HCT116 (cell line): ENCODE data around the gene ATP6V0A1. TPM values are rescaled to one million over a fixed set of nuclear protein-coding genes. Genes with fewer than 3 reads are reported as not detected.

Experiments
- ATAC-seq: fragments of 200-7000 bp; cut with Tn5 transposase; 2 replicates; pipeline ENCODE4 v1.9.1; 2020; ENCODE audit warnings: mild to moderate bottlenecking, moderate library complexity
- BruUV-seq: library from RNA; stranded (reverse); fragments of 400-500 nt; replicated peaks from 2 replicates; lab custom pipeline; 2021; lab: Mats Ljungman, UMichigan
- CTCF ChIA-PET: fragments of 300-600 bp; sonication (Branson Sonifier 250); formaldehyde crosslinking; loops from one replicate; lab custom pipeline; 2021; ENCODE audit warnings: antibody characterized with exemption; lab: Charles Lee
- POLR2A ChIA-PET: fragments of 300-600, 350-600 bp; sonication (Branson Sonifier 250); formaldehyde crosslinking; loops from one replicate; lab custom pipeline; 2021; ENCODE audit warnings: antibody characterized with exemption; lab: Charles Lee
- RAD21 ChIA-PET, 2 experiments: fragments of 300-600 bp; sonication (Branson Sonifier 250); formaldehyde crosslinking; loops; one replicate each; lab custom pipeline; 2023; ENCODE audit warnings: low total read pairs in 2 of 2; ENCODE audit not compliant: uncharacterized antibody in 2 of 2, unreplicated experiment in 2 of 2, low non-redundant PET in 1 of 2; lab: Charles Lee
- DNase-seq: peaks from one replicate; pipeline ENCODE4 v3.0.0-alpha.2; 2010; ENCODE audit warnings: low read depth, low spot score
- H2AFZ ChIP-seq: fragments of 200-600 bp; shearing (Covaris generic), sonication (generic); 2 replicates; pipeline ENCODE4 v1.6.1; 2017; ENCODE audit warnings: low read depth, mixed run types, mixed read lengths, antibody characterized with exemption, low read length; ENCODE audit not compliant: poor library complexity, severe bottlenecking
- H3K27ac ChIP-seq: 2 replicates; pipeline ENCODE4 v1.5.1; 2012; ENCODE audit warnings: low read depth, low read length
- H3K27me3 ChIP-seq: fragments of 200-600 bp; sonication (generic); 2 replicates; pipeline ENCODE4 v1.6.1; 2016; ENCODE audit warnings: mixed run types, low read length, mixed read lengths; ENCODE audit not compliant: insufficient read depth
- H3K36me3 ChIP-seq, 2 experiments: fragments of 200-500 bp in 1 of 2; fragments of 200-600 bp in 1 of 2; sonication (Bioruptor generic) in 1 of 2; sonication (generic) in 1 of 2; 2 replicates each; pipeline versions ENCODE4 v1.5.1 to v1.6.1; 2014 to 2016; ENCODE audit warnings: low read length in 2 of 2, inconsistent platforms in 1 of 2, mixed read lengths in 1 of 2, mixed run types in 1 of 2; ENCODE audit not compliant: insufficient read depth in 2 of 2, control insufficient read depth in 1 of 2
- H3K4me1 ChIP-seq, 2 experiments: fragments of 200-600 bp in 1 of 2; sonication (generic) in 1 of 2; 2 replicates each; pipeline versions ENCODE4 v1.5.1 to v1.6.1; 2012 to 2017; ENCODE audit warnings: low read length in 2 of 2, inconsistent platforms in 1 of 2, mild to moderate bottlenecking in 1 of 2, mixed read lengths in 1 of 2, mixed run types in 1 of 2, moderate library complexity in 1 of 2; ENCODE audit not compliant: insufficient read depth in 2 of 2, control insufficient read depth in 1 of 2
- H3K4me2 ChIP-seq: fragments of 200-600 bp; sonication (generic); 2 replicates; pipeline ENCODE4 v1.6.1; 2017; ENCODE audit warnings: mixed run types, low read length, mixed read lengths
- H3K4me3 ChIP-seq, 2 experiments: fragments of 200-600 bp in 1 of 2; sonication (generic) in 1 of 2; replicated peaks in 1 of 2; 2 replicates each; pipeline ENCODE4 v1.5.1; 2011 to 2016; ENCODE audit warnings: low read length in 2 of 2, control low read depth in 1 of 2, low read depth in 1 of 2, mild to moderate bottlenecking in 1 of 2, mixed read lengths in 1 of 2, mixed run types in 1 of 2
- H3K79me2 ChIP-seq: fragments of 200-600 bp; sonication (generic); 2 replicates; pipeline ENCODE4 v1.6.1; 2017; ENCODE audit warnings: mild to moderate bottlenecking, mixed run types, low read length, moderate library complexity, mixed read lengths; ENCODE audit not compliant: insufficient read depth
- H3K9ac ChIP-seq: fragments of 200-600 bp; sonication (generic); 2 replicates; pipeline ENCODE4 v1.6.1; 2016; ENCODE audit warnings: low read length, mixed read lengths
- H3K9me2 ChIP-seq: fragments of 200-600 bp; sonication (generic), shearing (Covaris generic); 2 replicates; pipeline ENCODE4 v1.6.1; 2017; ENCODE audit warnings: mixed run types, mild to moderate bottlenecking, moderate library complexity; ENCODE audit not compliant: insufficient read depth
- H3K9me3 ChIP-seq, 2 experiments: fragments of 200-500 bp in 1 of 2; fragments of 200-600 bp in 1 of 2; sonication (Bioruptor generic) in 1 of 2; sonication (generic) in 1 of 2; 2 replicates each; pipeline ENCODE4 v1.6.1; 2014 to 2017; ENCODE audit warnings: low read length in 2 of 2, mixed read lengths in 2 of 2, inconsistent platforms in 1 of 2, low read depth in 1 of 2, mild to moderate bottlenecking in 1 of 2, mixed run types in 1 of 2, moderate library complexity in 1 of 2; ENCODE audit not compliant: control insufficient read depth in 1 of 2, insufficient read depth in 1 of 2
- H4K20me1 ChIP-seq: fragments of 200-600 bp; sonication (generic), shearing (Covaris generic); 2 replicates; pipeline ENCODE4 v1.6.1; 2017; ENCODE audit warnings: mixed run types, mild to moderate bottlenecking, moderate library complexity; ENCODE audit not compliant: insufficient read depth
- CBX3 ChIP-seq: IDR thresholded peaks from 2 replicates; pipeline ENCODE4 v1.6.1; 2012; ENCODE audit warnings: low read depth
- CEBPB ChIP-seq: IDR thresholded peaks from 2 replicates; pipeline ENCODE4 v1.6.1; 2012; ENCODE audit warnings: low read depth
- EGR1 ChIP-seq: IDR thresholded peaks from 2 replicates; pipeline ENCODE4 v1.6.1; 2012; ENCODE audit warnings: low read depth
- ELF1 ChIP-seq: IDR thresholded peaks from 2 replicates; pipeline ENCODE4 v1.6.1; 2012; ENCODE audit warnings: low read depth, borderline replicate concordance
- EZH2 ChIP-seq: fragments of 200-600 bp; sonication (generic); IDR thresholded peaks from 2 replicates; pipeline ENCODE4 v1.6.1; 2017; ENCODE audit warnings: antibody characterized with exemption, mixed run types
- FOSL1 ChIP-seq: IDR thresholded peaks from 2 replicates; pipeline ENCODE4 v1.6.1; 2012; ENCODE audit warnings: low read depth
- JUND ChIP-seq: IDR thresholded peaks from 2 replicates; pipeline ENCODE4 v1.6.1; 2012
- POLR2A ChIP-seq: IDR thresholded peaks from 2 replicates; pipeline ENCODE4 v1.7.0; 2011; ENCODE audit warnings: borderline replicate concordance; ENCODE audit not compliant: insufficient read depth, insufficient read length; ENCODE audit errors: extremely low read depth
- RAD21 ChIP-seq: IDR thresholded peaks from 2 replicates; pipeline ENCODE4 v1.6.1; 2012; ENCODE audit warnings: low read depth, mild to moderate bottlenecking
- SIN3A ChIP-seq: IDR thresholded peaks from 2 replicates; pipeline ENCODE4 v1.6.1; 2012; ENCODE audit warnings: low read depth
- SP1 ChIP-seq: IDR thresholded peaks from 2 replicates; pipeline ENCODE4 v1.6.1; 2012; ENCODE audit warnings: low read depth
- SRF ChIP-seq: IDR thresholded peaks from 2 replicates; pipeline ENCODE4 v1.6.1; 2012; ENCODE audit warnings: low read depth
- TCF7L2 ChIP-seq: IDR thresholded peaks from 2 replicates; pipeline ENCODE4 v1.7.0; 2011; ENCODE audit warnings: borderline replicate concordance, inconsistent platforms; ENCODE audit not compliant: insufficient read depth, insufficient read length; ENCODE audit errors: extremely low read depth
- YY1 ChIP-seq: IDR thresholded peaks from 2 replicates; pipeline ENCODE4 v1.6.1; 2011; ENCODE audit warnings: low read length, low read depth, moderate library complexity, mild to moderate bottlenecking; ENCODE audit not compliant: insufficient replicate concordance; ENCODE audit errors: extremely low read depth
- intact Hi-C: fragments of 100-400 bp; cut with micrococcal nuclease; formaldehyde crosslinking; loops from 2 replicates; pipeline ENCODE4 v1.10.0; 2022
- total RNA-seq: library from RNA; stranded (reverse); gene quantifications from one replicate; pipeline ENCODE4 v1.2.1, GENCODE V29; 2021; ENCODE audit not compliant: unreplicated experiment
- TF ChIP-seq, protein P1 (sequence below), 3 experiments: fragments of 200-600 bp in 1 of 3; sonication (generic) in 1 of 3; IDR thresholded peaks in 2 of 3; conservative IDR thresholded peaks in 1 of 3; 2 replicates each; pipeline ENCODE4 v1.5.1; 2012 to 2017; ENCODE audit warnings: low read depth in 2 of 3, low read length in 2 of 3, antibody characterized with exemption in 1 of 3, borderline replicate concordance in 1 of 3, control low read depth in 1 of 3, mild to moderate bottlenecking in 1 of 3, mixed read lengths in 1 of 3, mixed run types in 1 of 3, moderate library complexity in 1 of 3; ENCODE audit not compliant: insufficient read depth in 1 of 3
- TF ChIP-seq, protein P2 (sequence below): IDR thresholded peaks from 2 replicates; pipeline ENCODE4 v1.6.1; 2012
- TF ChIP-seq, protein P3 (sequence below): IDR thresholded peaks from 2 replicates; pipeline ENCODE4 v1.6.1; 2012
- TF ChIP-seq, protein P4 (sequence below): IDR thresholded peaks from 2 replicates; pipeline ENCODE4 v1.6.1; 2011; ENCODE audit warnings: mild to moderate bottlenecking, low read length, moderate library complexity; ENCODE audit not compliant: insufficient replicate concordance; ENCODE audit errors: extremely low read depth

The ATP6V0A1 gene
- total RNA-seq, 1 experiment from 2014 or later = 65.2 TPM

DNA sequence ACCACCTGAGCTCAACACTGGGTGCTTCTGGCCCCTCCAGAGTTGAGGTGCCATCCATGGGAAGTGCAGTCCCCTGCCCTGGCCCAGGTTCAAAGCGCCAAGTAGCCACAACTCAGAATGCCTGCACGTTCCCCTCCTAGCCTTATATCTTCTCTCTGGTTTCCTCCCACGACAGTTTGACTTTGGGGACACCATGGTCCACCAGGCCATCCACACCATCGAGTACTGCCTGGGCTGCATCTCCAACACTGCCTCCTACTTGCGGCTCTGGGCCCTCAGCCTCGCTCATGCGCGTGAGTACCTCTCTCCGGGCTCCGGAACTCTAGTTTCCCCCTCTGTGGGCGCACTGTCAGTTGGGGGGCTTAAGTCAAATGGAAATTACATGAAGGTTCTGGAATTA lies 55.0 kb downstream of the ATP6V0A1 start:
- DNase-seq (no peak), ATAC-seq (no peak)
- H2AFZ ChIP-seq = no peak overlapping the region
- no peaks in the 10 kb centered on the region for H3K9me2 ChIP-seq
- POLR2A ChIA-PET = no interaction called here
- H3K4me3 ChIP-seq = no peak overlapping the region
- BruUV-seq = no TSS peak
- H4K20me1 ChIP-seq = no peaks in the 10 kb centered on the region
- H3K27ac ChIP-seq = no peak overlapping the region
- H3K4me2 ChIP-seq = no peak overlapping the region
- peaks cover 11 to 16% of the 10 kb centered on the region in 2 experiments for H3K4me1 ChIP-seq
- no peak for TF ChIP-seq POLR2A
- TF ChIP-seq, all 23 proteins: peak for 0
- H3K9ac ChIP-seq = no peak overlapping the region
- no peaks in the 10 kb centered on the region for H3K79me2 ChIP-seq
- ChIA-PET RAD21 (no interaction called here), CTCF (no interaction called here)
- no peaks in the 10 kb centered on the region for H3K27me3 ChIP-seq
- no peaks in the 10 kb centered on the region for H3K9me3 ChIP-seq
- H3K36me3 ChIP-seq = peaks cover 7 to 9% of the 10 kb centered on the region in 2 experiments; a peak in 3 of 4 replicates
- intact Hi-C loops = no loop called here

DNA sequence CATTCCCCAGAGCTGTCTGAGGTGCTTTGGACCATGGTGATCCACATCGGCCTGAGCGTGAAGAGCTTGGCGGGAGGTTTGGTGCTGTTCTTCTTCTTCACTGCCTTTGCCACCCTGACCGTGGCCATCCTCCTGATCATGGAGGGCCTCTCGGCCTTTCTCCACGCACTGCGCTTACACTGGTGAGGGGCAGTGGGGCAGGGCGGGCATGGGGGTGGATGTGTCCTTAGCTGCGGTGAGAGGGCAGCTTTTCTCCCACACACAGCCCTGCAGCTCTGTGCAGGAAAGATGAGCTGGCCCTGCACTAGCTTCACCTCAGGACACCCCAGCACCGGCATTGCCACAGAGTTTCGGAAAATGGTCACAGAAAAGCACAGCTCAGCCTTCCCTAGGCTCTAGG lies 55.6 kb downstream of the ATP6V0A1 start:
- H3K27ac ChIP-seq = no peak overlapping the region
- CTCF ChIA-PET = interaction anchor here (0.8 to 1.2 kb wide), 2 partner anchors 91 to 108 kb away, joined by 3 read pairs; partner anchors contain the start of gene CAVIN1
- ATAC-seq (no peak), DNase-seq (no peak)
- H3K9me2 ChIP-seq = no peaks in the 10 kb centered on the region
- RAD21 ChIA-PET = no interaction called here
- H3K4me2 ChIP-seq = no peak overlapping the region
- H3K4me1 ChIP-seq = peaks cover 17 to 22% of the 10 kb centered on the region in 2 experiments
- H3K36me3 ChIP-seq = peaks cover 2 to 9% of the 10 kb centered on the region in 2 experiments; a peak in 3 of 4 replicates
- POLR2A ChIA-PET = interaction anchor here (0.9 to 1.0 kb wide), 2 partner anchors 13 to 484 kb away, joined by 3 read pairs; partner anchors contain the start of gene RPL27
- no peaks in the 10 kb centered on the region for H3K9me3 ChIP-seq
- intact Hi-C loops = no loop called here
- no peak overlapping the region for H2AFZ ChIP-seq
- H3K4me3 ChIP-seq = no peak overlapping the region
- no peak overlapping the region for H3K9ac ChIP-seq
- no TSS peak for BruUV-seq
- no peaks in the 10 kb centered on the region for H3K27me3 ChIP-seq
- H4K20me1 ChIP-seq = no peaks in the 10 kb centered on the region
- H3K79me2 ChIP-seq = no peaks in the 10 kb centered on the region
- TF ChIP-seq EZH2 = no peak
- no peak for TF ChIP-seq JUND
- TF ChIP-seq, protein P1, sequence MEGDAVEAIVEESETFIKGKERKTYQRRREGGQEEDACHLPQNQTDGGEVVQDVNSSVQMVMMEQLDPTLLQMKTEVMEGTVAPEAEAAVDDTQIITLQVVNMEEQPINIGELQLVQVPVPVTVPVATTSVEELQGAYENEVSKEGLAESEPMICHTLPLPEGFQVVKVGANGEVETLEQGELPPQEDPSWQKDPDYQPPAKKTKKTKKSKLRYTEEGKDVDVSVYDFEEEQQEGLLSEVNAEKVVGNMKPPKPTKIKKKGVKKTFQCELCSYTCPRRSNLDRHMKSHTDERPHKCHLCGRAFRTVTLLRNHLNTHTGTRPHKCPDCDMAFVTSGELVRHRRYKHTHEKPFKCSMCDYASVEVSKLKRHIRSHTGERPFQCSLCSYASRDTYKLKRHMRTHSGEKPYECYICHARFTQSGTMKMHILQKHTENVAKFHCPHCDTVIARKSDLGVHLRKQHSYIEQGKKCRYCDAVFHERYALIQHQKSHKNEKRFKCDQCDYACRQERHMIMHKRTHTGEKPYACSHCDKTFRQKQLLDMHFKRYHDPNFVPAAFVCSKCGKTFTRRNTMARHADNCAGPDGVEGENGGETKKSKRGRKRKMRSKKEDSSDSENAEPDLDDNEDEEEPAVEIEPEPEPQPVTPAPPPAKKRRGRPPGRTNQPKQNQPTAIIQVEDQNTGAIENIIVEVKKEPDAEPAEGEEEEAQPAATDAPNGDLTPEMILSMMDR (IDR thresholded peaks at IDR 0.05 in 2 of 3, conservative IDR thresholded peaks at IDR 0.05 in 1 of 3; ENCODE audit: borderline replicate concordance in 1 of 3, insufficient read depth in 1 of 3, low read depth in 2 of 3, low read length in 2 of 3) = no peak
- TF ChIP-seq TCF7L2 = no peak
- no peak for TF ChIP-seq CEBPB
- no peak for TF ChIP-seq FOSL1
- TF ChIP-seq ELF1 = no peak
- TF ChIP-seq, protein P2, sequence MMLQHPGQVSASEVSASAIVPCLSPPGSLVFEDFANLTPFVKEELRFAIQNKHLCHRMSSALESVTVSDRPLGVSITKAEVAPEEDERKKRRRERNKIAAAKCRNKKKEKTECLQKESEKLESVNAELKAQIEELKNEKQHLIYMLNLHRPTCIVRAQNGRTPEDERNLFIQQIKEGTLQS = no peak
- no peak for TF ChIP-seq RAD21
- TF ChIP-seq POLR2A = no peak
- TF ChIP-seq, protein P3, sequence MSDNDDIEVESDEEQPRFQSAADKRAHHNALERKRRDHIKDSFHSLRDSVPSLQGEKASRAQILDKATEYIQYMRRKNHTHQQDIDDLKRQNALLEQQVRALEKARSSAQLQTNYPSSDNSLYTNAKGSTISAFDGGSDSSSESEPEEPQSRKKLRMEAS = no peak
- TF ChIP-seq SP1 = no peak
- no peak for TF ChIP-seq YY1
- TF ChIP-seq SIN3A = no peak
- TF ChIP-seq, protein P4, sequence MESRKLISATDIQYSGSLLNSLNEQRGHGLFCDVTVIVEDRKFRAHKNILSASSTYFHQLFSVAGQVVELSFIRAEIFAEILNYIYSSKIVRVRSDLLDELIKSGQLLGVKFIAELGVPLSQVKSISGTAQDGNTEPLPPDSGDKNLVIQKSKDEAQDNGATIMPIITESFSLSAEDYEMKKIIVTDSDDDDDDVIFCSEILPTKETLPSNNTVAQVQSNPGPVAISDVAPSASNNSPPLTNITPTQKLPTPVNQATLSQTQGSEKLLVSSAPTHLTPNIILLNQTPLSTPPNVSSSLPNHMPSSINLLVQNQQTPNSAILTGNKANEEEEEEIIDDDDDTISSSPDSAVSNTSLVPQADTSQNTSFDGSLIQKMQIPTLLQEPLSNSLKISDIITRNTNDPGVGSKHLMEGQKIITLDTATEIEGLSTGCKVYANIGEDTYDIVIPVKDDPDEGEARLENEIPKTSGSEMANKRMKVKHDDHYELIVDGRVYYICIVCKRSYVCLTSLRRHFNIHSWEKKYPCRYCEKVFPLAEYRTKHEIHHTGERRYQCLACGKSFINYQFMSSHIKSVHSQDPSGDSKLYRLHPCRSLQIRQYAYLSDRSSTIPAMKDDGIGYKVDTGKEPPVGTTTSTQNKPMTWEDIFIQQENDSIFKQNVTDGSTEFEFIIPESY = no peak
- TF ChIP-seq SRF = no peak
- TF ChIP-seq CBX3 = no peak
- no peak for TF ChIP-seq EGR1
